PC-3 (cell line): Measurements from ENCODE around the gene CEP89. TPM values are rescaled to one million over a fixed set of nuclear protein-coding genes. Genes with fewer than 3 reads are reported as not detected.

Experiments used
- ATAC-seq: fragments of 200-7000 bp; cut with Tn5 transposase; 2 replicates; pipeline ENCODE4 v1.9.1; 2020; ENCODE audit warnings: mild to moderate bottlenecking, moderate library complexity
- BruUV-seq: library from RNA; stranded (reverse); fragments of 400-500 nt; replicated peaks from 2 replicates; lab custom pipeline; 2021; lab: Mats Ljungman, UMichigan
- CTCF ChIA-PET: fragments of 300-600 bp; sonication (Branson Sonifier 250); formaldehyde crosslinking; loops from one replicate; lab custom pipeline; 2022; ENCODE audit warnings: antibody characterized with exemption; lab: Charles Lee
- POLR2A ChIA-PET: fragments of 300-600 bp; sonication (Branson Sonifier 250); formaldehyde crosslinking; loops from one replicate; lab custom pipeline; 2022; ENCODE audit warnings: antibody characterized with exemption; ENCODE audit not compliant: unreplicated experiment; lab: Charles Lee
- DNase-seq: peaks from one replicate; pipeline ENCODE4 v3.0.0-alpha.2; 2015
- H2AFZ ChIP-seq: fragments of 300-600 bp; sonication (generic); 2 replicates; pipeline ENCODE4 v1.6.0; 2016; ENCODE audit warnings: antibody characterized with exemption, low read length
- H3F3A ChIP-seq: fragments of 300-600 bp; sonication (generic); one replicate; pipeline ENCODE4 v1.6.0; 2017; ENCODE audit warnings: antibody characterized with exemption, low read length, control low read depth, mild to moderate bottlenecking; ENCODE audit not compliant: unreplicated experiment
- H3K27ac ChIP-seq: fragments of 300-600 bp; sonication (generic); 2 replicates; pipeline ENCODE4 v1.5.1; 2016; ENCODE audit warnings: mild to moderate bottlenecking, low read length
- H3K27me3 ChIP-seq: fragments of 300-600 bp; sonication (generic); 2 replicates; pipeline ENCODE4 v1.6.1; 2016; ENCODE audit warnings: low read length, mixed read lengths
- H3K36me3 ChIP-seq: fragments of 300-600 bp; sonication (generic); 2 replicates; pipeline ENCODE4 v1.6.1; 2016; ENCODE audit warnings: low read depth, mixed run types, low read length, mixed read lengths
- H3K4me1 ChIP-seq: fragments of 300-600 bp; sonication (generic); 2 replicates; pipeline ENCODE4 v1.5.1; 2016; ENCODE audit warnings: low read length; ENCODE audit not compliant: insufficient read depth
- H3K4me2 ChIP-seq: fragments of 300-600 bp; sonication (generic); 2 replicates; pipeline ENCODE4 v1.6.0; 2016; ENCODE audit warnings: low read length
- H3K4me3 ChIP-seq: fragments of 300-600 bp; sonication (generic); 2 replicates; pipeline ENCODE4 v1.5.1; 2016; ENCODE audit warnings: mild to moderate bottlenecking, low read length, mixed read lengths
- H3K79me2 ChIP-seq: fragments of 300-600 bp; sonication (generic); 2 replicates; pipeline ENCODE4 v1.6.1; 2017; ENCODE audit warnings: low read length, mixed read lengths
- H3K9ac ChIP-seq: fragments of 300-600 bp; sonication (generic); 2 replicates; pipeline ENCODE4 v1.6.0; 2016; ENCODE audit warnings: mild to moderate bottlenecking, low read length
- H3K9me2 ChIP-seq: fragments of 300-600 bp; sonication (generic); replicated peaks from 2 replicates; pipeline ENCODE4 v1.6.1; 2016; ENCODE audit warnings: mixed run types, low read length, mixed read lengths
- H3K9me3 ChIP-seq: fragments of 300-600 bp; sonication (generic); 2 replicates; pipeline ENCODE4 v1.6.1; 2016; ENCODE audit warnings: low read length, mixed read lengths
- H4K20me1 ChIP-seq: fragments of 300-600 bp; sonication (generic); 2 replicates; pipeline ENCODE4 v1.6.1; 2016; ENCODE audit warnings: low read length, mixed read lengths
- EZH2 ChIP-seq: fragments of 300-600 bp; sonication (generic); IDR thresholded peaks from one replicate; pipeline ENCODE4 v1.6.1; 2017; ENCODE audit warnings: antibody characterized with exemption, mild to moderate bottlenecking, low read length; ENCODE audit not compliant: unreplicated experiment
- EZH2phosphoT487 ChIP-seq: fragments of 300-600 bp; sonication (generic); IDR thresholded peaks from 2 replicates; pipeline ENCODE4 v1.6.1; 2018; ENCODE audit warnings: mild to moderate bottlenecking, antibody characterized with exemption, low read length, borderline replicate concordance
- intact Hi-C: fragments of 100-400 bp; cut with micrococcal nuclease; formaldehyde crosslinking; loops from 2 replicates; pipeline ENCODE4 v1.9.0; 2023
- total RNA-seq: library from RNA; depleted of rRNA; stranded (reverse); fragments of >200 nt; gene quantifications from 2 replicates; pipeline ENCODE4 v1.2.3, GENCODE V29; 2014
- TF ChIP-seq, protein P1 (sequence below): fragments of 300-600 bp; sonication (generic); conservative IDR thresholded peaks from 2 replicates; pipeline ENCODE4 v1.5.1; 2017; ENCODE audit warnings: antibody characterized with exemption, low read depth, mild to moderate bottlenecking, low read length

CEP89 gene
- total RNA-seq, 1 experiment from 2014 or later, result 9.1 TPM

DNA sequence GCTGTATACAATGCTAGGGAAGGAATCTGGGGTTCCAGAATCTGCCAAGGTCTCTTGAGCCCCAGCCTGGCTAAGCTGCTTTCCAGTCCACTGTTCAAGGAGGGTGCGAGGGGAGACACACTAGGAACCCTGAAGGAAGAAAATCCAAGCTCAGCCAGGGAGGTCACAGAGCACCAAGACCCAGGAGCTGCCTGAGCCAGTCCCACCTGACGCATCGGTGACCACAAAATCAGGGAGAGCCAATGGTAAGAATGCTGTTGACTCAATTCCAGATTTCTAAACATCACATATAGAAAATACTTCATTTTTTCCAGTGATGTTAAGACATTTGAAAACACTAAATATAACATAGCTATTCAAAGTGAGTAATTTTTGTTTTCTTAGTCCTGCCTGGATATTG is 50.1 kb downstream of the CEP89 start:
- no TSS peak for BruUV-seq
- no peaks in the 10 kb centered on the region for H4K20me1 ChIP-seq

DNA sequence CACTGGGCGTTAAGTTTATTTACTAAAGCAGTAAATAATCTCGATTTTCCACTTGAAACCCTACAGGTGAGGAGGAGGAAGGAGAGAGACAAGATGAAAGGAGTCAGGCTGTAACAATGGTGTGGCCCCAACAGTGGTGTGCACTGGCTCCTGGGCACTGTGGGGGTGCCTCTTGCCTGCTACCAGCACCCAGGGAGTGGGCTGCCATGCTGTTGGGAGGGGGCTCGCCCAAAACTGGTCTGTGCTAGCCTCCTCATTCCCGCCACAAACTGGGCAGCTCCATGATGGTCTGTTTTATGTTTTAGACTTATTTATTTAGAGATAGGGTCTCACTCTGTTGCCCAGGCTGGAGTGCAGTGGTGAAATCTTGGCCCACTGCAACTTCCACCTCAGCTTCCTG is 52.4 kb downstream of the CEP89 start:
- Histone ChIP-seq H2AFZ (no peak overlapping the region), H3K36me3 (no peaks in the 10 kb centered on the region), H4K20me1 (no peaks in the 10 kb centered on the region), H3K27ac (no peak overlapping the region), H3K9me2 (no peaks in the 10 kb centered on the region), H3K4me2 (no peak overlapping the region), H3F3A (no peaks in the 10 kb centered on the region), H3K9ac (no peak overlapping the region), H3K9me3 (no peaks in the 10 kb centered on the region), H3K27me3 (no peaks in the 10 kb centered on the region), H3K4me1 (no peaks in the 10 kb centered on the region), H3K79me2 (no peaks in the 10 kb centered on the region), H3K4me3 (no peak overlapping the region)
- TF ChIP-seq, protein P1, sequence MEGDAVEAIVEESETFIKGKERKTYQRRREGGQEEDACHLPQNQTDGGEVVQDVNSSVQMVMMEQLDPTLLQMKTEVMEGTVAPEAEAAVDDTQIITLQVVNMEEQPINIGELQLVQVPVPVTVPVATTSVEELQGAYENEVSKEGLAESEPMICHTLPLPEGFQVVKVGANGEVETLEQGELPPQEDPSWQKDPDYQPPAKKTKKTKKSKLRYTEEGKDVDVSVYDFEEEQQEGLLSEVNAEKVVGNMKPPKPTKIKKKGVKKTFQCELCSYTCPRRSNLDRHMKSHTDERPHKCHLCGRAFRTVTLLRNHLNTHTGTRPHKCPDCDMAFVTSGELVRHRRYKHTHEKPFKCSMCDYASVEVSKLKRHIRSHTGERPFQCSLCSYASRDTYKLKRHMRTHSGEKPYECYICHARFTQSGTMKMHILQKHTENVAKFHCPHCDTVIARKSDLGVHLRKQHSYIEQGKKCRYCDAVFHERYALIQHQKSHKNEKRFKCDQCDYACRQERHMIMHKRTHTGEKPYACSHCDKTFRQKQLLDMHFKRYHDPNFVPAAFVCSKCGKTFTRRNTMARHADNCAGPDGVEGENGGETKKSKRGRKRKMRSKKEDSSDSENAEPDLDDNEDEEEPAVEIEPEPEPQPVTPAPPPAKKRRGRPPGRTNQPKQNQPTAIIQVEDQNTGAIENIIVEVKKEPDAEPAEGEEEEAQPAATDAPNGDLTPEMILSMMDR, result no peak
- TF ChIP-seq EZH2 (no peak), EZH2phosphoT487 (no peak)
- ATAC-seq (no peak), DNase-seq (no peak)
- intact Hi-C loops, result no loop called here
- BruUV-seq, result no TSS peak
- ChIA-PET CTCF (no interaction called here), POLR2A (no interaction called here)

More for the DNA sequence above, 50.1 kb downstream of the CEP89 start:
- DNase-seq (no peak), ATAC-seq (no peak)
- no peak overlapping the region for H3K4me2 ChIP-seq
- ChIA-PET POLR2A (no interaction called here), CTCF (no interaction called here)
- H3K9me3 ChIP-seq, result no peaks in the 10 kb centered on the region
- TF ChIP-seq, protein P1, result no peak
- TF ChIP-seq EZH2phosphoT487 (no peak), EZH2 (no peak)
- no peaks in the 10 kb centered on the region for H3K4me1 ChIP-seq
- H3K27me3 ChIP-seq, result no peaks in the 10 kb centered on the region
- intact Hi-C loops, result no loop called here
- no peak overlapping the region for H3K27ac ChIP-seq
- H3K4me3 ChIP-seq, result no peak overlapping the region
- H3K79me2 ChIP-seq, result no peaks in the 10 kb centered on the region
- no peak overlapping the region for H2AFZ ChIP-seq
- no peaks in the 10 kb centered on the region for H3F3A ChIP-seq
- no peaks in the 10 kb centered on the region for H3K9me2 ChIP-seq
- H3K36me3 ChIP-seq, result no peaks in the 10 kb centered on the region
- no peak overlapping the region for H3K9ac ChIP-seq

DNA sequence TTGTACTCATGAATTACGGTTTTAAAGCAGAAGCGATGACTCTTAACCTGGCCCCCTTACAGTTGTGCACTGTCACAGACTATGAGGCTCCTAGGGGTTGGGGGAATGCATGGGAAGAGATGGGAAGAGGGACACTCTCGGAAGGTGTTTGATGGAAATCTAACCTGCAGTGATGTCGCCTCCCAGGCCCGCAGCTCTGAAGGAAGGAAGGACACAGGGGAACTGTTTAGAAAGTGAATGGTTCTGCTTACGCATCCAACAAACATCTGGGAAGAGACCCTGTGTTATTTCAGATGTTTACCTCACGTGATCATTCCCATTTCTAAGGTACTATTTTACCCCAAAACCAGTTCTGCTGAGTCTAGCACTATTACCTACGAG is 54.2 kb downstream of the CEP89 start:
- no peaks in the 10 kb centered on the region for H3K4me1 ChIP-seq
- no peaks in the 10 kb centered on the region for H3K9me3 ChIP-seq
- no peaks in the 10 kb centered on the region for H3K79me2 ChIP-seq
- intact Hi-C loops, result no loop called here
- H3K9ac ChIP-seq, result no peak overlapping the region
- H3K4me3 ChIP-seq, result no peak overlapping the region
- TF ChIP-seq EZH2phosphoT487 (no peak), EZH2 (no peak)
- TF ChIP-seq, protein P1, result no peak
- H3K27me3 ChIP-seq, result no peaks in the 10 kb centered on the region
- H3F3A ChIP-seq, result no peaks in the 10 kb centered on the region
- ATAC-seq (no peak), DNase-seq (no peak)
- no peak overlapping the region for H2AFZ ChIP-seq
- H3K9me2 ChIP-seq, result no peaks in the 10 kb centered on the region
- no peak overlapping the region for H3K4me2 ChIP-seq
- no TSS peak for BruUV-seq
- no peaks in the 10 kb centered on the region for H4K20me1 ChIP-seq
- no peaks in the 10 kb centered on the region for H3K36me3 ChIP-seq
- ChIA-PET CTCF (no interaction called here), POLR2A (no interaction called here)
- no peak overlapping the region for H3K27ac ChIP-seq
